Measurements from ENCODE around the gene LMNTD2.
A peak's percentile ranks its signal among the peaks of the same experiment; 100 is the strongest.

The LMNTD2 gene

DNA sequence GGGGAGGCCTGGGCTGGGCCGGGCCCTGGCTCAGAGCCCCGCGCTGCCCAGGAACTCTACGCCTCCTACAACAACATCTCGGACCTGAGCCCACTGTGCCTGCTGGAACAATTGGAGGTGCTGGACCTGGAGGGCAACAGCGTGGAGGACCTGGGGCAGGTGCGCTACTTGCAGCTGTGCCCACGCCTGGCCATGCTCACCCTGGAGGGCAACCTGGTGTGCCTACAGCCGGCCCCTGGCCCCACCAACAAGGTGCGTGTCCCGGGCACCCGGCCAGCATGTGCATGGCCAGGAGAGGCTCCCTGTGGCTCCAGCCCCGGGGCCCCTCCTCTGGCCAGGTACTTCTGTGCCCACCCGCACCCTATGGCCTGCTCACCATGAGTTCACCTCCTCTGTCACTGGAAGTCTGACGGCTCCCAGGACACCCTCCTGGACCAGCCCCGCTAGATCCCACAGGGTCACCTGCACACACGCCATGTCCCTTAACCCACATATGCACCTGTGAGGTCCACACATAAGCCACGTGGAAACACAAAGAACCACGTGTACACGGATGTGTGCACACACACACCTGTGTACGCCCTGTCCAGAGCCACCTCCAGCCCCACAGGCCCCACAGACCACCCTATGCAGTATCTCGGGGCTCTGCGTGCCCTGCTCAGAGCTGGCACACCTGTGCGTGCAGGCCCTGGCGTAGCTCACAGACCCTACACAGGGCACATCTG lies 10.4 kb downstream of the LMNTD2 start:
- no peak overlapping the region for H2AK5ac ChIP-seq (ENCODE audit: low read length)
- no peak overlapping the region for H3K23ac ChIP-seq (ENCODE audit: low read length)
- no peak overlapping the region for H3K4ac ChIP-seq (ENCODE audit: low read depth, low read length)
- peaks cover under 1% of the 10 kb centered on the region for H3K79me1 ChIP-seq (ENCODE audit: low read length)
- H3K27me3 ChIP-seq (ENCODE audit: insufficient read depth, low read length) = peaks cover under 1% of the 10 kb centered on the region
- H4K91ac ChIP-seq (ENCODE audit: low read depth, low read length) = no peak overlapping the region
- no peak overlapping the region for H3K14ac ChIP-seq (ENCODE audit: low read length)
- H3K27ac ChIP-seq (ENCODE audit: low read depth, low read length) = no peak overlapping the region
- H3K9ac ChIP-seq (ENCODE audit: low read length) = no peak overlapping the region
- peaks cover 9 to 11% of the 10 kb centered on the region in 2 experiments for H3K4me1 ChIP-seq (ENCODE audit: control insufficient read depth in 1 of 2, insufficient read depth in 2 of 2, low read length in 2 of 2)
- H3K9me3 ChIP-seq (ENCODE audit: insufficient read depth, low read depth, low read length) = no peaks in the 10 kb centered on the region
- WGBS (ENCODE audit: extremely low coverage, insufficient coverage, insufficient read length) = no CpG with 5 or more reads among the region's 25 CpGs
- no peak overlapping the region for H3K18ac ChIP-seq (ENCODE audit: low read length)
- H2BK12ac ChIP-seq (ENCODE audit: low read length) = no peak overlapping the region
- H3K4me2 ChIP-seq (ENCODE audit: low read length) = no peak overlapping the region
- H2BK5ac ChIP-seq (ENCODE audit: low read depth, low read length, poor library complexity) = no peak overlapping the region
- no peak overlapping the region for H4K12ac ChIP-seq (ENCODE audit: low read depth, low read length)
- H3K79me2 ChIP-seq (ENCODE audit: control insufficient read depth, insufficient read depth, low read length, poor library complexity) = no peaks in the 10 kb centered on the region
- no peaks in the 10 kb centered on the region for H3K36me3 ChIP-seq (ENCODE audit: control insufficient read depth in 1 of 2, insufficient read depth in 2 of 2, low read length in 2 of 2)
- no peak overlapping the region for H3K4me3 ChIP-seq (ENCODE audit: low read depth, low read length)
- no peak for DNase-seq
- H2BK120ac ChIP-seq (ENCODE audit: insufficient read depth, low read length, poor library complexity) = no peak overlapping the region
- no peak overlapping the region for H2AFZ ChIP-seq (ENCODE audit: insufficient read depth, low read length, poor library complexity)
- H4K8ac ChIP-seq (ENCODE audit: low read depth, low read length) = no peak overlapping the region

DNA sequence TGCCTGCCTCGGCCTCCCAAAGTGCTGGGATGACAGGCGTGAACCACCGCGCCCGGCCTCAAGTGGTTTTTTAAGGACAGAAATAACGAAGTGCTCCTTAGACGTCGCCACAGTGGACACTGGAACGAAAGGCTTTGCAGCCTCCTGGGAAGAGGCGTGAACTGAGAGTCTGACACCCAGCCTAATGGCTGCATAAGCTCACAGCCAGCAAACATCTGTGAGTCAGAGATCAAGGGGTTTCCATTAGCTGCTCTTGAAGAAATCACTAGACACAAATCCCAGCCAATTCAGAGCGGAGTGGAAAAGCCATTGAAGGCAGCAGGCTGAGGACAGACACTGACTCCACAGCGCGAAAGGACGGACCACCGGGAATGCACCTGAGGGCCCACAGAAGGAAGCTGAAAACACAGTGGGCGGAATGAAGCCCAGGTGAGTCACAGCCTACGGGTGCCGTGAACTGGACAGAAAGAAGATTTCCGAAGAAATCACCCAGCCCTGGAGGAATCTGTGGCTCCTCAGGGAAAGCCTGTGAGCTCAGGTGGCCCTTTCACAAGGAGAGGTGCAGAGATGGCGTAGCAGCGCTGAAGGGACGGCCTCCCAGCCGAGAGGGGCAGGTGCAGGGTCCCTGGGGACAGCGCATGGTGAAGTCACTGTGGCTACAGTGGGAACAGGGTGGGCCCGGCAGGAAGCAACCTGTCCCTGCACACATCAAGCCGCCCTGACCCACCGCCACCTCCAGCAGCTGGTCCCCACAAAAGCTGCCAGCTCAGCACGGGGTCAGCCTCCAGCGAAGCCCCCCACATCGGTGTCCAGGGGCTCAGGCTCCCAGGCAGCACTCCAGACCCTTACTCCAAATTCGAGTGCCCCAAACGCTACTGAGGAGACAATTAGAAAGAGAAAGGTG lies 11.6 kb downstream of the LMNTD2 start:
- DNase-seq = peak; percentile 65 to 70
- H3K4me2 ChIP-seq (ENCODE audit: low read length) = no peak overlapping the region
- H4K91ac ChIP-seq (ENCODE audit: low read depth, low read length) = no peak overlapping the region
- no peak overlapping the region for H2BK5ac ChIP-seq (ENCODE audit: low read depth, low read length, poor library complexity)
- no peak overlapping the region for H2BK12ac ChIP-seq (ENCODE audit: low read length)
- no peak overlapping the region for H3K4me3 ChIP-seq (ENCODE audit: low read depth, low read length)
- no peak overlapping the region for H2AFZ ChIP-seq (ENCODE audit: insufficient read depth, low read length, poor library complexity)
- WGBS (ENCODE audit: extremely low coverage, insufficient coverage, insufficient read length) = no CpG with 5 or more reads among the region's 32 CpGs
- H2BK120ac ChIP-seq (ENCODE audit: insufficient read depth, low read length, poor library complexity) = no peak overlapping the region
- H4K12ac ChIP-seq (ENCODE audit: low read depth, low read length) = no peak overlapping the region
- H3K4ac ChIP-seq (ENCODE audit: low read depth, low read length) = no peak overlapping the region
- H3K9ac ChIP-seq (ENCODE audit: low read length) = no peak overlapping the region
- H3K27ac ChIP-seq (ENCODE audit: low read depth, low read length) = no peak overlapping the region
- no peak overlapping the region for H3K18ac ChIP-seq (ENCODE audit: low read length)
- no peaks in the 10 kb centered on the region for H3K27me3 ChIP-seq (ENCODE audit: insufficient read depth, low read length)
- H3K79me2 ChIP-seq (ENCODE audit: control insufficient read depth, insufficient read depth, low read length, poor library complexity) = no peaks in the 10 kb centered on the region
- H4K8ac ChIP-seq (ENCODE audit: low read depth, low read length) = no peak overlapping the region
- no peaks in the 10 kb centered on the region for H3K9me3 ChIP-seq (ENCODE audit: insufficient read depth, low read depth, low read length)
- H3K36me3 ChIP-seq (ENCODE audit: control insufficient read depth in 1 of 2, insufficient read depth in 2 of 2, low read length in 2 of 2) = no peaks in the 10 kb centered on the region
- H3K4me1 ChIP-seq (ENCODE audit: control insufficient read depth in 1 of 2, insufficient read depth in 2 of 2, low read length in 2 of 2) = peaks cover 7 to 8% of the 10 kb centered on the region in 2 experiments
- no peaks in the 10 kb centered on the region for H3K79me1 ChIP-seq (ENCODE audit: low read length)
- H3K23ac ChIP-seq (ENCODE audit: low read length) = no peak overlapping the region
- H2AK5ac ChIP-seq (ENCODE audit: low read length) = no peak overlapping the region
- H3K14ac ChIP-seq (ENCODE audit: low read length) = no peak overlapping the region

DNA sequence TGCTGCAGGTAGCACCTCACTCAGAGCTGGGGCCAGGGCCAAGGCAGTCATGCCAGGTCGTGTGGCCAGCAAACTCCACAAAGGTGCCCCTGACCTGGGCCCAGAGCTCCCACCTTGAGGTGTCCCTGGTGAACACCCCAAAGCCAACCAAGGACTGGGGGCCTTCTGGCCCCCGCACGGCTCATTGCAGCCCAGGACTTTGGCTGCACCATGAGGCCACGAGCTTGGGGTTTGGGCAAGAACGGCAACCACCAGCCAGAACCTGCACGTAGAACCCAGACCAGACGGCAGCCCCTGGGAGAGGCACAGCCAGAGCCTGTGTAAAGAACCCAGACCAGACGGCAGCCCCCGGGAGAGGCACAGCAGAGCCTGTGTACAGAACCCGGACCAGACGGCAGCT lies 15.4 kb downstream of the LMNTD2 start:
- Histone ChIP-seq H2AFZ (ENCODE audit: insufficient read depth, low read length, poor library complexity) (no peak overlapping the region), H2BK5ac (ENCODE audit: low read depth, low read length, poor library complexity) (no peak overlapping the region), H2AK5ac (ENCODE audit: low read length) (no peak overlapping the region), H3K4me2 (ENCODE audit: low read length) (no peak overlapping the region), H3K27me3 (ENCODE audit: insufficient read depth, low read length) (no peaks in the 10 kb centered on the region), H3K4me1 (ENCODE audit: control insufficient read depth in 1 of 2, insufficient read depth in 2 of 2, low read length in 2 of 2) (no peaks in the 10 kb centered on the region), H3K79me2 (ENCODE audit: control insufficient read depth, insufficient read depth, low read length, poor library complexity) (no peaks in the 10 kb centered on the region), H3K4me3 (ENCODE audit: low read depth, low read length) (no peak overlapping the region), H3K79me1 (ENCODE audit: low read length) (no peaks in the 10 kb centered on the region), H3K4ac (ENCODE audit: low read depth, low read length) (no peak overlapping the region), H2BK12ac (ENCODE audit: low read length) (no peak overlapping the region), H3K9me3 (ENCODE audit: insufficient read depth, low read depth, low read length) (no peaks in the 10 kb centered on the region), H3K27ac (ENCODE audit: low read depth, low read length) (no peak overlapping the region), H4K91ac (ENCODE audit: low read depth, low read length) (no peak overlapping the region), H3K23ac (ENCODE audit: low read length) (no peak overlapping the region), H3K18ac (ENCODE audit: low read length) (no peak overlapping the region), H3K9ac (ENCODE audit: low read length) (no peak overlapping the region), H2BK120ac (ENCODE audit: insufficient read depth, low read length, poor library complexity) (no peak overlapping the region), H3K36me3 (ENCODE audit: control insufficient read depth in 1 of 2, insufficient read depth in 2 of 2, low read length in 2 of 2) (no peaks in the 10 kb centered on the region), H4K12ac (ENCODE audit: low read depth, low read length) (no peak overlapping the region), H3K14ac (ENCODE audit: low read length) (no peak overlapping the region), H4K8ac (ENCODE audit: low read depth, low read length) (no peak overlapping the region)
- DNase-seq = no peak
- WGBS (ENCODE audit: extremely low coverage, insufficient coverage, insufficient read length) = no CpG with 5 or more reads among the region's 11 CpGs

DNA sequence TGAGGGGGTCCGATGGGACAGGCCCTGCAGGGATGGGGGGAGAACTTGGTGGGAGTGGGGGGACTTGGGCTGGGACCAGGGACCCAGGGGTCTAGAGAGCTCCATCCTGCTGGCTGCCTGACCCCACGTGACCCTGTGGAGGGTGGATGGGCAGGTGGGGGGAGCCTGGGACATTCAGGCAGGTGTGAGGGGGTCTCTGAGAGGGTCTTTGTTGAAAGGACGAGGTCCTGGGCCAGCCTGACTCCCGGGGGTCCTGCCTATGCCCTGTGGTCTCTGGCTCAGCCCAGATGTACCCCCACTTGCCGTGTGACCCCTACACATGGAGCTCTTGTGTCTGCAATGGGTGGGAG lies 15.7 kb downstream of the LMNTD2 start:
- H3K4me1 ChIP-seq (ENCODE audit: control insufficient read depth in 1 of 2, insufficient read depth in 2 of 2, low read length in 2 of 2) = no peaks in the 10 kb centered on the region
- H2AFZ ChIP-seq (ENCODE audit: insufficient read depth, low read length, poor library complexity) = no peak overlapping the region
- no peak overlapping the region for H2BK120ac ChIP-seq (ENCODE audit: insufficient read depth, low read length, poor library complexity)
- no peak overlapping the region for H3K4me3 ChIP-seq (ENCODE audit: low read depth, low read length)
- H3K9ac ChIP-seq (ENCODE audit: low read length) = no peak overlapping the region
- no peak overlapping the region for H4K91ac ChIP-seq (ENCODE audit: low read depth, low read length)
- H3K18ac ChIP-seq (ENCODE audit: low read length) = no peak overlapping the region
- no CpG with 5 or more reads among the region's 5 CpGs for WGBS (ENCODE audit: extremely low coverage, insufficient coverage, insufficient read length)
- no peak for DNase-seq
- H4K8ac ChIP-seq (ENCODE audit: low read depth, low read length) = no peak overlapping the region
- H3K23ac ChIP-seq (ENCODE audit: low read length) = no peak overlapping the region
- H3K14ac ChIP-seq (ENCODE audit: low read length) = no peak overlapping the region
- no peaks in the 10 kb centered on the region for H3K79me1 ChIP-seq (ENCODE audit: low read length)
- H3K27ac ChIP-seq (ENCODE audit: low read depth, low read length) = no peak overlapping the region
- no peak overlapping the region for H2BK5ac ChIP-seq (ENCODE audit: low read depth, low read length, poor library complexity)
- H3K79me2 ChIP-seq (ENCODE audit: control insufficient read depth, insufficient read depth, low read length, poor library complexity) = no peaks in the 10 kb centered on the region
- H3K4me2 ChIP-seq (ENCODE audit: low read length) = no peak overlapping the region
- no peaks in the 10 kb centered on the region for H3K36me3 ChIP-seq (ENCODE audit: control insufficient read depth in 1 of 2, insufficient read depth in 2 of 2, low read length in 2 of 2)
- H3K27me3 ChIP-seq (ENCODE audit: insufficient read depth, low read length) = no peaks in the 10 kb centered on the region
- H3K4ac ChIP-seq (ENCODE audit: low read depth, low read length) = no peak overlapping the region
- H2AK5ac ChIP-seq (ENCODE audit: low read length) = no peak overlapping the region
- no peak overlapping the region for H2BK12ac ChIP-seq (ENCODE audit: low read length)
- H4K12ac ChIP-seq (ENCODE audit: low read depth, low read length) = no peak overlapping the region
- no peaks in the 10 kb centered on the region for H3K9me3 ChIP-seq (ENCODE audit: insufficient read depth, low read depth, low read length)
